ENCODE results near the gene CMTM1.

GRCh38 chr16:66598111-66598510 is 31.9 kb downstream of the CMTM1 start:
- no peak for TF ChIP-seq CTCF (IDR thresholded peaks at IDR 0.05; ENCODE audit: insufficient read depth, low read length, poor library complexity, severe bottlenecking)
- TF ChIP-seq EZH2phosphoT487 (conservative IDR thresholded peaks at IDR 0.05; ENCODE audit: low read length): no peak

Data from SU-DHL-6 (cell line).